GM18868 (cell line): ENCODE measurements around the gene PSMD1.

Source experiments
- ATAC-seq: cut with Tn5 transposase; IDR thresholded peaks from one replicate; pipeline ENCODE4 v1.9.1; 2021; ENCODE audit warnings: mild to moderate bottlenecking, moderate library complexity; ENCODE audit not compliant: unreplicated experiment

Gene PSMD1

GRCh38 chr2:231034291-231034882 is 22.3 kb upstream of the PSMD1 start:
- no peak for ATAC-seq

- ATAC-seq: no peak
Measured at GRCh38 chr2:231036131-231036530, 20.5 kb upstream of the PSMD1 start.

GRCh38 chr2:231036578-231037106 is 20.0 kb upstream of the PSMD1 start:
- ATAC-seq: no peak

- no peak for ATAC-seq
Measured at GRCh38 chr2:231037202-231037730, 19.4 kb upstream of the PSMD1 start, which contains the start of gene C2orf72. C2orf72 (plus strand) TSS chr2:231037523; CDS start chr2:231037566, 43 bp downstream.

GRCh38 chr2:231037731-231038482 is 18.8 kb upstream of the PSMD1 start:
- no peak for ATAC-seq

GRCh38 chr2:231038483-231039293 is 18.0 kb upstream of the PSMD1 start:
- no peak for ATAC-seq

- ATAC-seq: no peak
Measured at GRCh38 chr2:231039294-231039664, 17.4 kb upstream of the PSMD1 start.

GRCh38 chr2:231039821-231040364 is 16.8 kb upstream of the PSMD1 start:
- no peak for ATAC-seq

GRCh38 chr2:231041061-231041689 is 15.5 kb upstream of the PSMD1 start:
- no peak for ATAC-seq

GRCh38 chr2:231043796-231044195 is 12.9 kb upstream of the PSMD1 start:
- ATAC-seq: no peak

GRCh38 chr2:231046916-231047273 is 9.8 kb upstream of the PSMD1 start:
- ATAC-seq: no peak

- ATAC-seq: no peak
Measured at GRCh38 chr2:231047274-231047922, 9.3 kb upstream of the PSMD1 start.

GRCh38 chr2:231047923-231048915 is 8.4 kb upstream of the PSMD1 start:
- no peak for ATAC-seq

- no peak for ATAC-seq
Measured at GRCh38 chr2:231049286-231050017, 7.2 kb upstream of the PSMD1 start.

- ATAC-seq: no peak
Measured at GRCh38 chr2:231050018-231050901, 6.4 kb upstream of the PSMD1 start.

GRCh38 chr2:231051116-231051515 is 5.6 kb upstream of the PSMD1 start:
- no peak for ATAC-seq
